Measurements from ENCODE around the gene PTH2R.

GRCh38 chr2:208413931-208414330 is 7.3 kb downstream of the PTH2R start:
- TF ChIP-seq CTCF (IDR thresholded peaks at IDR 0.05): no peak
- TF ChIP-seq POLR2A (IDR thresholded peaks at IDR 0.05): no peak

Measured in right lobe of liver (tissue), 4 donors.